ENCODE measurements around the gene CTDSPL. TPM values are rescaled to one million over a fixed set of nuclear protein-coding genes. Genes with fewer than 3 reads are reported as not detected.
"Not testable (repeated sequence)": the region's sequence is repeated elsewhere in the genome, so short reads cannot be mapped to it uniquely, and the experiment has no call there.

CTDSPL gene
- polyA plus RNA-seq, 3 donors from 2014 or later: 0.87 TPM; not detected in 2

DNA sequence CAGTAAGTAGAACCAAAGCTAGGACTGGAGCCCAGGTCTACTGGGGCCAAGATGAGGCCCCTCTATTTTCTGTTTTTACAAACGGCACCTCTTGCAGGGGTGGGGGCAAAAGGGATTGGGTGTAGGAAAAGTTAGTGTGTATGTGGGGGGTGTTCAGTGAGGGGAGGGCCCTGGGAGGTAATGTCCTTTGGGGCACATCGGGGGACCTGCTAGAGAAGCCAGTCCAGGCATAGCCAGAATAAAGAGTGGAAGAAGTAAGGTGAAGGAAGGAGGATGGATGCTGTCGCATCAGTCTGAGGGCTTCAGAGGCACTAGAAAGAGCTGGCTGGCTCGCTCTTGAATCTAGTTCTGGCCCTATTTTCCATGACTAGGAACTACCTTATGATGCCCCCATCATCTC lies 165.2 kb downstream of the CTDSPL start:
- peak overlapping the region in 3 of 5 donors; percentile 45 to 53 (median 46) for H3K4me3 Mint-ChIP-seq
- no peaks in the 10 kb centered on the region for H3K36me3 Mint-ChIP-seq
- H3K27ac Mint-ChIP-seq: peak overlapping the region in 1 of 6 donors; percentile 64
- H3K27me3 Mint-ChIP-seq (ENCODE audit: low read depth in 3 of 3): peaks cover 0 to 6% (median 3%) of the 10 kb centered on the region in 3 donors
- H3K4me1 Mint-ChIP-seq: peaks cover 35 to 45% of the 10 kb centered on the region in 2 donors
- no peak for DNase-seq
- peaks cover 0 to 2% (median 0%) of the 10 kb centered on the region in 6 donors for H3K9me3 Mint-ChIP-seq

DNA sequence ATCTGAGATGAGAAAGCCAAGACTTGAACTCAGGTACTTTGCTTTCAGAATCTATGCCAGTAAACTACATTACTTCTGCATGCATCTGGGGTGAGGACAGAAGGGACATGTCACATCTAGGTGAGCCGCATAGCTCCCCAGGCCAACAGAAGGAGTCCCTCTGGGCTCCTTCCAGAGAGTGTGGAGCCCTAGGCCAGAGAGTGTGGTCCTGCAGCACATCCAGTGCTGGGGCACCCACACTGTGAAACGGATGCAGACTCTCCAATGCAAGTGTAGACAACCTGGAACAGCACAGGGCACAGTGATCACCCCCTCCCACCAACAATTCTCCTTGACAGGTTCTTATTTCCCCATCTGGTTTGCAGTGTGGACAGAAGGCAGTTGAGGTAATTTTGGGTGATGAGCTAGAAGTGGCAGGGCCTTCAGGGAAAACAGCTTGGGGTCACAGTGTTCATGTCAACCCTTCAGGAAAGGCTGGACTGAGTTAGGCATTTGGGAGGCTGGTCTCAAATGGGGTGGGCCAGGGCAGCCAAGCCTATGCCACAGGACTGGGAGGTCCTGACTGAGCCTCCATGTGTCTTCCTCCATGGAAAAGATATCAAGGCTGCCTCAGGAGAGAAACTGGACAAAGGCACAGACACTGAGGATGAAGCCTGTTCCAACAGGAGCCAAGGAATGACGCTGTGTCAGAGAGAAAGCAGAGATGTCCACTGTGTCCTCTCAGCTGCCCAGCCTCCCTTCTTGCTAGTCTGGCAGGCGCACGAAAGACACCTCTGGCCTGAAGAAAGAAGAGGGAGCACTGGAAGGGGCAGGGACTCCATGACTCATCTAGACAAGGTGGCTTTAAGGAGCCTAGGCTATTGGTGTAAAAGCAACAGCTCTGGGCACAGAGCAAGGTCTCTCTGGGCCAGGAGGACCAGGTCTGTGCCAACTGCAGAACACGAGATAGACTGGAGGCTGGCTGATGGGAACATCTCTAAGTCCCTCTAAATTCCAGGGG lies 166.1 kb downstream of the CTDSPL start:
- H3K4me3 Mint-ChIP-seq: peak overlapping the region; percentile 45 to 85 (median 75)
- peaks cover 0 to 9% (median 3%) of the 10 kb centered on the region in 3 donors for H3K27me3 Mint-ChIP-seq (ENCODE audit: low read depth in 3 of 3)
- DNase-seq: no peak
- H3K27ac Mint-ChIP-seq: peak overlapping the region in 1 of 6 donors; percentile 71
- H3K4me1 Mint-ChIP-seq: peaks cover 35 to 45% of the 10 kb centered on the region in 2 donors
- H3K36me3 Mint-ChIP-seq: no peaks in the 10 kb centered on the region
- H3K9me3 Mint-ChIP-seq: peaks cover 0 to 2% (median 0%) of the 10 kb centered on the region in 6 donors

DNA sequence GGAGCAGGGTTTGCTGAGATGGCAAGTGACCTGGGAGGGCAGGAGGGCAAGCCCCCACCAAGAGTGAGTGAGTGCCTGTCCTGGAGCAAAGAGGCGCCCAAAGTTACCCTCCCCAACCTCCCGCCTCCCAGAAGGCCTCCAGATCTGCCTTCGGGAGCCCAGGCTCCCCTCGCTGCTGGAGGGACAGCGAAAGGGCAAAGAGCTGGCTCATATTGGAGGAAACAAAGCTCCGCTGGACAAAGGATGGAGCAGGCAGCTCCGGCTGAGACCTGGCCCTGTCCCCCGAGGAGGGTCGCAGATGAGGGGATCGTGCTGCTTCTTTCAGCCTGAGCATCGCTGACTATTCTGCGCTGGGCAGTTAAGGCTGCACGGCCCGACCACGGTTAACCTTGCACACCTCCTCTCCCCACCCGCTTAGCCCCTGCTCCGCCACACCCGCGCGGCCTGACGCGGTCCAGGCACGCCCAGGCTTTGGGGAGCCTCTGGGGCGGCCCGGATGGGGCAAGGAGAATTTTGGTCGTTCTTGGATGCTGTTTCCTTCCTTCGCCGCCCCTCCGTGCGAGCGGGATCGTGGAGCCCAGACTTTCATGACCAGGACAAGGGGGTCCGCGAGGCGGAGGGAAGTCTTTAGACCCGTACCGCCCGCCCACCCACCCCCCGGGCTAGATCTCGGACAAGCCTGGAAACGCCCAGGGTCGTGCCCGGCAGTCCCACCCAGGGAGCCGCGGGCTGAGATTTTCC lies 167.1 kb downstream of the CTDSPL start:
- DNase-seq: no peak
- H3K9me3 Mint-ChIP-seq: peaks cover 0 to 2% (median 0%) of the 10 kb centered on the region in 6 donors
- H3K27me3 Mint-ChIP-seq (ENCODE audit: low read depth in 3 of 3): peaks cover 0 to 11% (median 3%) of the 10 kb centered on the region in 3 donors
- peak overlapping the region in 1 of 6 donors; percentile 71 for H3K27ac Mint-ChIP-seq
- H3K36me3 Mint-ChIP-seq: no peaks in the 10 kb centered on the region
- peak overlapping the region; percentile 55 to 85 (median 75) for H3K4me3 Mint-ChIP-seq
- peaks cover 25 to 35% of the 10 kb centered on the region in 2 donors for H3K4me1 Mint-ChIP-seq

DNA sequence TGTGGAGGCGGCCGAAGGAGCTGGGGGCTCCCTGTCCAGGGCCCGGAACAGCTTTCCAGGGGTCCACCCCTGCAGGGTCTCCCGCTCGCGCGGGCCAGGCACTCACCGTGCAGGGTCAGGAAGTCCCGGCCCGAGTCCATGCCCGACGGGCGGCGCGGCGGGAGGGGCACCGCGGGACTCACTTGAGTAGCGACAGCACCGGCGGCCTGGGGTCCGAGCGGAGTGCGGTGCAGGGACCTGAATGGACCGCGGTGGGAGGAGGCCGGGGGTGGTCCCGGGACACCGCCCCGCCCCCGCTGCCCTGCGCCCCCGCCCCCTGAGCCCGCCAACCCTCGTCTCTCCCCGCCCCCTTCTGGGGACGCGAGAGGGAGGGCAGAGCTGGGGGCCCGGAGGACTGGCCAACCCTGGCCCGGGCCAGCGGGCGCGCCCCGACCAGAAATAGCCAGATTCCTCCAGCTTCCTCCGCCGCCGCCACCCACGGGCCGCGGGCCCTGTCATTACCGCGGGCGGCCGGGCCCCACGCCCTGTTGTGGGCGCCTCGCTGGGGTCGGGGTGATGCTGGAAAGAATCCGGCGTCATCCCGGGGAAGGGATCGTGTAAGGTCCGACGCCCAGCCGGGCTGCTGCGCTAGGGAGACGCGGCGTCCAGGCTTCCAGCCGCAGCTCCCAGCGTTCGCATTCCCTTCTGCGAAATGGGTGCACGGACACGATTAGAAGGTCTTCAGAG lies 167.9 kb downstream of the CTDSPL start, which contains the start of gene PLCD1:
PLCD1 (minus strand) TSS at position 243 of the 726 bp plus-strand sequence; CDS start at position 140, 103 bp downstream.
- peak; percentile 48 to 67 (median 54) for DNase-seq
- Mint-ChIP-seq H3K4me3 (peak within 1 kb of the TSS; percentile 61 to 85 (median 75)), H3K27ac (peak within 1 kb of the TSS in 1 of 6 donors; percentile 71), H3K9me3 (peaks cover 0 to 2% (median 0%) of the 10 kb centered on the region in 6 donors), H3K36me3 (peaks cover 0 to 3% (median 0%) of the 10 kb centered on the region in 3 donors), H3K4me1 (peaks cover 19 to 27% of the 10 kb centered on the region in 2 donors), H3K27me3 (ENCODE audit: low read depth in 3 of 3) (peaks cover 0 to 10% (median 3%) of the 10 kb centered on the region in 3 donors)

DNA sequence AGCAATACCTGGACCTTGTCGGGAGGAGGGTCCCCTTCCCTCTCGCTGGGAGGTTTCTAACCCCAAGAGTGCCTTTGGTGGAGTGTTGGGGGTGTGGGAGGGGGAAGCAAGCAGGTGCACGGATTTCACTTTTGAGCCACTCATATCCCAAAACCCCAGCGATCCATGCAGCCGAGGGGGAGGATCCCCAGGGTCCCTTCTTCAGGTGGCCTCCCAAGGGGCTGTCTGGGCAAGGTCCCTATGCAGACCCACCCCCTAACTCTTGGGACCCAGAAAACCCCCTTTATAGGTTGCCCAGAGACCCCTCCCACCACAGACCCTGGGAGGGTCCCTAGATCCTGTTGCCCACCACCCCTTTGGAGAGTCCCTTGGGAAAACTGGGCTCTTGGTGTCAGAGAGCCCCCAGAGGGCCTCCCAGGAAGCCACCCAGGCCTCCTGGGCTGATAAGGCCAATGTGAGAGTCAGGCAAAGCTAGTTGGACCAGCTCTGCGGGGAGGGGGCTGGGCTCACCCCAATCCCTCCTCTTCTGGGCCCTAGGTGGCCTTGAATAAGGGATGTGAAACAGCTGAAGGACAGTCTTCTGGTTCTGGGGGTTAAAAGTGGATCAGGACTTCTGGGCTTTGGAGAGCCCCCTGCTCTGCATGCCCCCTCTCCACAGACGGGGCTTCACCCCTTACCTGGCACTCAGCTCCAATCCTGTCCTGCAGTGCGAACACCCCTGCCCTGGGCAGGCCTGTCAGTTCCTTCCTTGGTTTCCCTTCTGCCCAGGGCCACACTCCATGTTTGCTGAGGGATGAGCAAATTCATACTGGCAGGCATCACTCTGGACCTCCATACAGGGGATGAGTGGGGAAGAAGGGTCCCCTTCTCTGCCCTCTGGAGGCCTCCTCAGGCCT lies 168.7 kb downstream of the CTDSPL start:
- H3K27ac Mint-ChIP-seq: peak overlapping the region in 3 of 6 donors; percentile 60 to 79 (median 76)
- peaks cover 0 to 2% (median 0%) of the 10 kb centered on the region in 6 donors for H3K9me3 Mint-ChIP-seq
- H3K4me3 Mint-ChIP-seq: peak overlapping the region; percentile 40 to 64 (median 56)
- no peak for DNase-seq
- peaks cover 0 to 3% (median 0%) of the 10 kb centered on the region in 3 donors for H3K36me3 Mint-ChIP-seq
- peaks cover 0 to 7% (median 3%) of the 10 kb centered on the region in 3 donors for H3K27me3 Mint-ChIP-seq (ENCODE audit: low read depth in 3 of 3)
- H3K4me1 Mint-ChIP-seq: peaks cover 14 to 19% of the 10 kb centered on the region in 2 donors

DNA sequence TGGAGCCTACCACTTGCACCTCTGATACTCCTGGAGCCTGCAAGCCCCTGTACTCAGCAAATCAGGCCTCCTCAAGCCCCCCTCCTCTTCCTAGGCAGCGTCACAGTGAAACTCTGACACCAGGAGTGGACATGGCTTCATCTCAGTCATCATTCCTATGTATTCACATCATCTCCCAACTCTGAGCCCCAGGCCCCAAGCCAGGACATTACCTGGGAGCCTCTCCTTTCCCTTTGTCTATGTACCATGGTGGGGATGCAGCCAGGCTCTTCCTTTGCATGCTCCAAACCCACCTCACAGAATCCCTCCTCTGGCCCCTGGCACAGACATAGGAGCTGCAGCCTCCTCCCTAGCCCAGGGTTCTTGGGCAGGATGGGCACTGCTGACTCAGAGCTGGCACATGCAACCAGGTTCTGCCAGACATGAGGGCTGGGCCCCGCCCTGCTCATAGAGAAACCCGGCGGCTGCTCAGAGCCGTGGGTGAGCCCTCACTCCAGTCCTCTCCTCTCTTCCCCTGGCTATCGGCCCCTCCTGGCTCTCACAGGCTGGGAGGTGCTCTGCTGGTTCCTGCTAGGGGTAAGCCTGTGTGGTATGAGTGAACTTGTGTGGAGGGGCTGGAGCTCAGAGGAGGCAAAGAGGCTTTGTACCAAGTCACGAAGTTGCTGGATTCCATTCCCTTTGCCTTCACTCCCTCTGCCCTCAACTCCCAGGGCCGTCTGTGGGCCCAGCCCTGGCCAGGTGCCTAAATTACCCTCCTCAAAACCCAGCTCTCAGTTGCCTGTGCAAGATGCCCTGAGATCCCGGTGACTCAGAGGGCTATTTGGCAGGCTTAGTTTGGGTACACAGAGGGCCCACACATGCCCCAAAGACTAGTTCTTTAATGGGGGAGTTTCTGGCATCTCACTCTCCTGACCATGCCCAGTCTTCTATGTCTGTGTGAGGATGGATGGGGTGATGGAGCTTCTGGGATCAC lies 169.6 kb downstream of the CTDSPL start:
- DNase-seq: peak in 1 of 3 donors; percentile 30
- peak overlapping the region in 5 of 6 donors; percentile 13 to 79 (median 27) for H3K27ac Mint-ChIP-seq
- H3K4me1 Mint-ChIP-seq: peaks cover 9 to 12% of the 10 kb centered on the region in 2 donors
- peaks cover 0 to 7% (median 3%) of the 10 kb centered on the region in 3 donors for H3K27me3 Mint-ChIP-seq (ENCODE audit: low read depth in 3 of 3)
- peak overlapping the region; percentile 22 to 48 (median 44) for H3K4me3 Mint-ChIP-seq
- peaks cover 0 to 3% (median 0%) of the 10 kb centered on the region in 3 donors for H3K36me3 Mint-ChIP-seq
- H3K9me3 Mint-ChIP-seq: peaks cover 0 to 2% (median 0%) of the 10 kb centered on the region in 6 donors

DNA sequence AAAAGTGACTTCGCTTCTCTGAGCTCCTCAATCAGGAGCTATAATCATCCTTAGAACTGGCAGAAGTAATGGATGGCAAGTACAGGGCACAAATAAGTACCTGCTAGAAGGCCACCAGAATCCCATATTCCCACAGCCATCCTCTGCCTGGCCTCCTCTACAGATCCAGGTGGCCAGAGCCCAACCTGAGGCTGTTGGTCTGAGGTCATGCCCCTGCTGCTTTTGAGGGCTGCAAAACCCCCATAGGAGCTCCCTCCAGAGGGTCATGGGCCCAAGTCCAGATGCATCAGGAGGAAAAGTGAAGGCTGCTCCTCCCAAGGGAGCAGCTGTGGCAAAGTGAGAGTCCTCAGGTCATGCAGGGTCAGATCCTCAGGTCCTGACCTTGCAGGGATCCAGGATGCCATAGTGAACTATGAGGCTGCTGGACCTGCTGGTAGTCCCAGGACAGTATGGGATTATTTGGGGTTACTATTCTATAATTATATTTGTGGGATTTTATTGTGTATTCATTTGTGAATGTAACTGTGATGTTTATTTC lies 170.7 kb downstream of the CTDSPL start:
- Mint-ChIP-seq H3K4me3 (no peak overlapping the region), H3K36me3 (peaks cover 0 to 3% (median 0%) of the 10 kb centered on the region in 3 donors), H3K27ac (no peak overlapping the region), H3K4me1 (peaks cover 13 to 17% of the 10 kb centered on the region in 2 donors), H3K9me3 (peaks cover 0 to 2% (median 0%) of the 10 kb centered on the region in 6 donors), H3K27me3 (ENCODE audit: low read depth in 3 of 3) (peaks cover 0 to 7% (median 3%) of the 10 kb centered on the region in 3 donors)
- DNase-seq: no peak

DNA sequence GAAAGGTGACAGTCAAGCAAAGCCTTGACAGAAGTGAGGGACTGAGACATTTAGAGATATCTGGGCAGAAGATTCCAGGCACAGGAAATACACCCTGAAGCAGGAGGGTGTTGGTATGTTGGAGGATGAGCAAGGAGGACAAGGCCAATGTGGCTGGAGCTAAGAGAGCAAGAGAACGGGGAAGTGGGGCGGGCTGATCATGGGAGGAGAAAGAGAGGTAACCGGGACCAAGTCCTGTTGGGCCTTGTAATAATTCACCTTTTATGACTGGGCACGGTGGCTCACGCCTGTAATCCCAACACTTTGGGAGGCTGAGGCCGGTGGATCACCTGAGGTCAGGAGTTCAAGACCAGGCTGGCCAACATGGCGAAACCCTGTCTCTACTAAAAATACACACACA lies 171.9 kb downstream of the CTDSPL start:
- H3K27me3 Mint-ChIP-seq (ENCODE audit: low read depth in 3 of 3): not testable (repeated sequence)

More for the DNA sequence above, 171.9 kb downstream of the CTDSPL start:
- DNase-seq, H3K36me3 Mint-ChIP-seq, H3K27ac Mint-ChIP-seq, H3K9me3 Mint-ChIP-seq, H3K4me3 Mint-ChIP-seq: not testable (repeated sequence)
- H3K4me1 Mint-ChIP-seq: peaks cover 22 to 24% of the 10 kb centered on the region in 2 donors
